HG02970 (cell line): ENCODE results near the gene A1CF.
"Not testable (repeated sequence)": the region's sequence is repeated elsewhere in the genome, so short reads cannot be mapped to it uniquely, and the experiment has no call there.

ENCODE experiments used
- ATAC-seq: cut with Tn5 transposase; IDR thresholded peaks from one replicate; pipeline ENCODE4 v1.9.1; 2021; ENCODE audit warnings: mild to moderate bottlenecking, moderate library complexity, moderate number of reproducible peaks; ENCODE audit not compliant: unreplicated experiment, low FRiP score

The A1CF gene

GRCh38 chr10:50796693-50797092 is 88.7 kb downstream of the A1CF start:
- ATAC-seq = no peak

- no peak for ATAC-seq
These were observed 90.9 kb downstream of the A1CF start for GRCh38 chr10:50794490-50794889.

GRCh38 chr10:50788951-50789945 is 96.2 kb downstream of the A1CF start:
- no peak for ATAC-seq

GRCh38 chr10:50787962-50788361 is 97.5 kb downstream of the A1CF start:
- ATAC-seq = not testable (repeated sequence)

GRCh38 chr10:50782017-50782416 is 103.4 kb downstream of the A1CF start:
- ATAC-seq = not testable (repeated sequence)

GRCh38 chr10:50780036-50780435 is 105.4 kb downstream of the A1CF start:
- ATAC-seq = not testable (repeated sequence)

- not testable (repeated sequence) for ATAC-seq
These were observed 110.6 kb downstream of the A1CF start for GRCh38 chr10:50774868-50775267.

- not testable (repeated sequence) for ATAC-seq
These were observed 113.4 kb downstream of the A1CF start for GRCh38 chr10:50772042-50772441.

- ATAC-seq = not testable (repeated sequence)
These were observed 118.5 kb downstream of the A1CF start for GRCh38 chr10:50766774-50767513.
